Activated CD8-positive, alpha-beta memory T cell treated with anti-CD3 and anti-CD28 coated beads, Interleukin-2, amount 50 U/mL, for 4 hours (primary cell): Measurements from ENCODE around the gene C2orf80.
"Not testable (repeated sequence)": the region's sequence is repeated elsewhere in the genome, so short reads cannot be mapped to it uniquely, and the experiment has no call there.

Source experiments
- DNase-seq: peaks from one replicate; pipeline ENCODE4 v3.0.0-alpha.2; 2020

Gene C2orf80

DNA sequence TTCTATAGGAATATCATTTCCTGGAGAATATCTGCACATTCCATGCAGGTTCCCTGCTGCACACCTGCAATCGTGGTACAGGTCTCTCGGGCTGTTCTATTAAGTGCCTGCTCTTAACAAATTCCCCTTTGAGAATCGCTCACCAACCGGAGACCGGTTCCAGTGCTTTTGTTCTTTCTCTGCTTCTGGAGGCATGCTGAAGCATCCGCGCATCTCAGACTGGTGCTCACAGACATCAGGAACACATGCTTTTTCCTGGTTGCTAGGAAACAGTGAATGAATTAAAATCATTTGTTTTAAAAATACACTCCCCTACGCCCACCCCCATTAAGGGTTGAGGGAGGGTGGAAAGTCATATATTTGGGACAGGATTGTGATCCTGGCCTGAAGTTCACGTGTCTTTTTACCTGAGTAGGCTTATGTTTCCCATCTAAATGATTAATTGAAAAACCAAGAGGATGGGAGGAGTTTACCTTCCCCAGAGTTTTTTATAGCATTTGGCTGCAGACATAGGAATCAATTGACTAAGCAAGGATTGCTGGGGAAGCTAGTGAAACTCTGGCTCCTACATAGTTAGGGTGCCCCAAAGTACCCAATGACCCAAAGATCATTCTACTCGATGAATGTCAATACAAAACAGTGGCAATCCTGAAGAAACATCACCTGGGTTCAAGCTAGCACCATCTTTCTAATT lies at the start of gene C2orf80:
TSS of gene C2orf80 (minus strand) at position 221 of the 694 bp plus-strand sequence. CDS start 3,044 bp downstream, outside the sequence.
- no peak for DNase-seq

- DNase-seq = no peak
Measured at GRCh38 chr2:208235860-208236259, 46.0 kb upstream of the C2orf80 start.

- no peak for DNase-seq
Measured at GRCh38 chr2:208234786-208235185, 45.0 kb upstream of the C2orf80 start.

GRCh38 chr2:208228476-208228875 lies 38.6 kb upstream of the C2orf80 start:
- no peak for DNase-seq

DNA sequence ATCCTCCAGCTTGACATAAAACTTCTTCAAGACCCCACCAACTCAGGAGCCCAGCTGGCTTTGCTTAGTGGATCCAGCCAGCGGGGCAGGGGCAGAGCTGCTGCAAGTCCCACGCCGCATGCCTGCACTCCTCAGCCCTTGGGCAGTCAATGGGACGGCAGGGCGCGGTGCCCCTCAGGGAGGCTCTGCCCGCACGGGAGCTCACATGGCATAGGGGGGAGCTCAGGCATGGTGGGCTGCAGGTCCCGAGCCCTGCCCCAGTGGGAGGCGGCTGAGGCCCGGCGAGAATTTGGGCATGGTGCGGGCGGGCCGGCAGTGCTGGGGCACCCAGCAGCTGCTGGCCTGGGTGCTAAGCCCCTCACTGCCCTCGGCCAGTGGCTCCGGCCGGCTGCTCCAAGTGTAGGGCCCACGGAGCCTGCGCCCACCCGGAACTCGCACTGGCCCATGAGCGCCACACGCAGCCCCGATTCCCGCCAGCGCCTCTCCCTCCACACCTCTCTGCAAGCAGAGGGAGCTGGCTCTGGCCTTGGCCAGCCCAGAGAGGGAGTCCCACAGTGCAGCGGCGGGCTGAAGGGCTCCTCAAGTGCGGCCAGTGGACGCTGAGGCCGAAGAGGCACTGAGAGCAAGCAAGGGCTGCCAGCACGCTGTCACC lies 37.9 kb upstream of the C2orf80 start:
- DNase-seq = no peak

DNA sequence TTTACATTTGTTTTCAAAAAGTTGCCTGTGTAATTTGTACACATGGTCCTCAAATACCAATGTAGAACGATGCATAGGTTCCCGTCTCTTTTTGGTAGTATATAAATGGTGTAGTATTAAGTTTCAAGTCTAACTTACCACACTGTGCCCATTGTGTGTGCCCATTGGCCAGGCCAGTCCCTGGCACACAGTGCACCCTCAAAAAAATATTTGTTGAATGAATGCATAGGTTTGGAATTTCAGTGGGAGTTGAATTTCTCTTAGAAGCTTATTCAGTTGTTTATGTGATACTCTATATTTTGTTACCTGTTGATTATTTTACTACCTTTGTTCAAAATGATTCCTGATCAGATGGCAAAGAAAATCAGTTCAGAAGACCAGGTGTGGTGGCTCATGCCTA lies 35.0 kb upstream of the C2orf80 start:
- no peak for DNase-seq

- no peak for DNase-seq
Measured at GRCh38 chr2:208222351-208222750, 32.5 kb upstream of the C2orf80 start.

DNA sequence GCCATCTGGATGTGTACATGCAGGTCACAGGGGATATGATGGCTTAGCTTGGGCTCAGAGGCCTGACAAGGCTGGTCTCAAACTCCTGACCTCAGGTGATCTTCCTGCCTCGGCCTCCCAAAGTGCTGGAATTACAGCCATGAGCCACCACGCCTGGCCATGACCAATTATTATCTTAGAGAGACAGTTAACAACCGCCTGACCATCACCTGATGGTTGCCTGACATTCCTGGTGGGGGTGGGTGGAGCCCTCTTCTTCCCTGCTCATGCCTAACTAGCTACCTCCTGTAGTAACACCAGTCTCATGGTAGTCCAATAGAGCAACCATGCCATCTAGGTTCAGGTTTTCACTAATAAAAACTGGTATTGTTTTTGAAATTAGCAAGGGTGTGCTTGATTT lies 32.0 kb upstream of the C2orf80 start:
- not testable (repeated sequence) for DNase-seq

DNA sequence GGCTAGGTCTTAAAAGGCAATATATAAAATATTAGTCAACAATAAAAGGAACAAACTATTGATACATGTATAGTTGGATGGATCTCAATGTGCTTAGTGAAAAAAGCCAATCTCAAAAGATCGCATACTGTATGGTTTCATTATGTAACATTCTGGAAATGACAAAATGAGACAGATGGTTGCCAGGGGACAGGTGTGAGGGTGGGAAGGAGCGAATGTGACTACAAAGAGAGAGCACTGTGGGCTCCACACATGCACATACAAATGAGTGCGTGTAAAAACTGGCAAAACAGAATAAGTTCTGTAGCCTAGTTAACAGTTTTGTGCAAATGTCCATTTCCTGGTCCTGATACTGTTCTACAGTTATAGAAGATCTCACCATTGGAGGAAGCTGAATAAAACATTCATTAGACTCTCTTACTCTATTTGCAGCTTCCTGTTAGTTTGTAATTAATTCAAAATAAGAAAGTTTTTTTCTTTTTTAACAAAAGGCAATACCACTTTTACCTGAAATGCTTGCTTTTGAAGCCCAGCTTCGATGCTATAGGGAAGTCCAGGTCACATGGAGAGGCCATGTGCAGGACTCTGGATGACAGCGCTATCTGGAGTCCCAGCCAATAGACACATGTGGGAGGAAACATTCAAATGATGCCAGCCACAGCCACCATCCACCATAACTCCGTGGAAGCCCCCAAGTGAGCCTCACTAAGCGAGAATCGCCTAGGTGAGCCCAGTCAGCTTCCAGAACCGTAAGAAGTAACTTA lies 21.0 kb upstream of the C2orf80 start:
- DNase-seq = no peak

GRCh38 chr2:208208335-208209085 lies 18.7 kb upstream of the C2orf80 start:
- no peak for DNase-seq

- DNase-seq = no peak
Measured at GRCh38 chr2:208207769-208208168, 17.9 kb upstream of the C2orf80 start.

- no peak for DNase-seq
Measured at GRCh38 chr2:208204166-208204565, 14.3 kb upstream of the C2orf80 start.

DNA sequence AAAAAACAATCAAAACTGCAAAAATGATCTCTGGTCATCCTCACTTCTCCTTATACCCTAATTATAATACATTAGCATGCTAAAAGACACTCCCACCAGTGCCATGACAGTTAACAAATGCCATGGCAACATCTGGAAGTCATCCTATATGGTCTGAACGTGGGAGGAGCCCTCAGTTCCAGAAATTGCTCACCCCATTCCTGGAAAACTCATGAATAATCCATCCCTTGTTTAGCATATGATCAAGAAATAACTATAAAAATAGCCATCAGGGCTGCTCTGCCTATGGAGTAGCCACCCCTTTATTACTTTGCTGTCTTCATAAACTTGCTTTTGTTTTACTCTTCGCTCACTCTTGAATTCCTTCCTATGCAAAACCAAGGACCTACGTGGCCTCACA lies 5.7 kb upstream of the C2orf80 start:
- DNase-seq = no peak

DNA sequence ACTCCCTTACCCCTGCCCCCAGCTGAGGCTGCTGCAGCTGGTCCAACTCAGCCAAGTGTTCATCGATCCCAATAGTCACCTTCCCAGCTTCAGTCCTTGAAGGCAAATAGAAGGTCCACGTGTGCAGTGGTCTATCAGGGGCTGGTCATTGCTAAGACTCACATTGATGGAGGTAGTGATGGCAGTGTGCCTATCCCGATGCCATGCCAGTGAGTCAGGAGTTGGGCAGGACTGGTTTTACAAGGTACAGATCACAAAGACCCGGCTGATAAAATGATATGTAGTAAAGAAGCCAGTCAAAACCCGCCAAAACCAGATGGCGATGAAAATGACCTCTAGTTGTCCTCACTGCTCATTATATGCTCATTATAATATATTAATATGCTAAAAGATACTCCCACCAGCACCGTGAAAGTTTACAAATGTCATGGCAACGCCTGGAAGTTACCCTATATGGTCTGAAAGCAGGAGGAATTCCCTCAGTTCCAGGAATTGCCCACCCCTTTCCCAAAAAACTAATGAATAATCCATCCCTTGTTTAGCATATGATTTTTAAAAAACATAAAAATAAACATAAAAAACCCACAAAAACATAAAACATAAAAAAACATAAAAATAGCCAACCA lies 2.9 kb upstream of the C2orf80 start:
- no peak for DNase-seq

DNA sequence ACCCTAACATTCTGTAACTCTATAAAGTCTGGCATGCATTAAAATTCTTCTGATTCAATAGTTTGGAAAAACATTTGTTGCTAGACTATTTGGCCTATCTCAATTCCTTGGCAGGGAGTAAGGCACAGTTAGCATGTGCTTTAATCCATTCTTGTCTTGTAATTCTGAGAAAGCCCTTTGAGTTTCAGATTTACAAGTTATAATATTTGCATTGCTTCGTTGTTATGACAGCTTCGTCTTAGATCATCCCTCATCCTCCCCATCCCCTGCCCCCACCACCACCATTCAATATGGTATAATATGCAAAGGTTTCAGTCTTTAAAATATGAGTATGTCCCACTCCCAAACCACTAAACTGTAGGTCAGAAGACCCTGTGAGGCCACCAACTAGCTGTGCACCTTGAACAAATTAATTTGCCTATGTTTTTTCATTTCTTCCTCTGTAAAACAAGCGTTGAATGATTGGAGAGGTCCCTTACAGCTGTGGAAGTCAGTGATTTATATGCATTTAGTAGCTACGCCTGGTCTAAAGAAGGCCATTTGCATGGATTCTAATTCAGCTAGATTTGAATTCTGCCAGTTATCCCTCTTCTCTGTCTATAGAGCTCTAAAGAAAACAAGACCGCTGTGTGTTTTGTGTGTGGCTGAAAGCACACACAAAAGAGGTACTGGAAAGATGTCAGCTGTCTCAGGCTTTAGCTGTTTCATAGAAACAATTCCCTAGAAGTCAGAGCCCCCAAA lies 591 bp downstream of the C2orf80 start:
- no peak for DNase-seq

GRCh38 chr2:208186893-208187292 lies 2.9 kb downstream of the C2orf80 start:
- no peak for DNase-seq

GRCh38 chr2:208186465-208186864 lies 3.4 kb downstream of the C2orf80 start:
- no peak for DNase-seq

GRCh38 chr2:208183972-208184705 lies 5.7 kb downstream of the C2orf80 start:
- DNase-seq = no peak

DNA sequence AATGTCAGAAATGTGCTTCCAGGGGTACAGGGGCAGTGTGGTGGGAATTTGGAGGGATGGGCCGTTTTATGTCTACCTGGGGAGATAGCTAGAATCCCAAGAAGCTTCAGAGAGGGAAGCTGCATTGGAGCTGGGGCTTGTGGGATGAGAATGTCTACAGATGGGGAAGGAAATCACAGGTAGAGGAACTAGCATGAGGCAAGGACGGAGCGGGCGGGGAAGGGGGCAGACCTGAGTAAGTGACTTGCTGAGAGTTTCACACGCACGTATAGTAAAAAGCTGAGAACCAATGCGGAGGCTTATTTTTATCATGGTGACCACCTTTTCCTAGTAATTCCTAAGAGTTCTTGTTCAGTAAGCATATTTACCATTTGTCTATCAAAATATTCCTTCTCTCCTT lies 6.3 kb downstream of the C2orf80 start:
- no peak for DNase-seq

DNA sequence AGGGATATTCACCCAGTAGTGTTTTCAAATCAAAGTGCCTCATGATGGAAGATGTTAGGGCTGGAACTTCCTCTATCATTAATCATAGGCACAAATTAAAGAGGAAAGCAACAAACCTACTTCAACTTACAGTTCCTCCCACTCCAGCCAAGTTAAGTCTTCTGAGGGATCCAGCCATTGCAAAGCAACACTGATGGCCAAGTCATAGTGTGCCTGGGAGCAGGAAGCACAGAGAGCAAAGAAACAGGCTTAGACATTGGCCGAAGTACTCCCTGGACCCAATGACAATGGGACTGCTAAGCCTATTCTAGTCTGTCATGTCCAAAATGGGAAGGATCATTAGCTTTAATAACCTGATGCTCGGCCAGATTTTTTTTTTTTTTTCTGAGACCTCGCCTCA lies 7.0 kb downstream of the C2orf80 start:
- DNase-seq = no peak

- no peak for DNase-seq
Measured at GRCh38 chr2:208179028-208179609, 10.7 kb downstream of the C2orf80 start.
